GM12878 (cell line): ENCODE results near the gene THRB. TPM values are rescaled to one million over a fixed set of nuclear protein-coding genes. Genes with fewer than 3 reads are reported as not detected.

Experiments used
- ATAC-seq: fragments of 200-7000 bp; cut with Tn5 transposase; 3 replicates; pipeline ENCODE4 v1.9.1; 2020; ENCODE audit warnings: mild to moderate bottlenecking, moderate library complexity
- BruUV-seq: library from RNA; stranded (reverse); fragments of 400-500 nt; replicated peaks from 2 replicates; lab custom pipeline; 2021; lab: Mats Ljungman, UMichigan
- CTCF ChIA-PET: fragments of 300-600 bp; sonication (Branson Sonifier 250); formaldehyde crosslinking; extraction: SDS; loops from one replicate; lab custom pipeline; 2021; ENCODE audit warnings: inconsistent platforms; lab: Yijun Ruan, JAX
- POLR2A ChIA-PET: fragments of 350-600 bp; formaldehyde crosslinking; extraction: SDS; loops from one replicate; lab custom pipeline; 2021; ENCODE audit warnings: inconsistent platforms; lab: Charles Lee
- RAD21 ChIA-PET: fragments of 300-600 bp; sonication (Branson Sonifier 250); formaldehyde crosslinking; loops from one replicate; lab custom pipeline; 2023; ENCODE audit warnings: antibody characterized with exemption; ENCODE audit not compliant: unreplicated experiment; lab: Charles Lee
- SMC1A ChIA-PET: fragments of 300-600 bp; sonication (Branson Sonifier 250); formaldehyde crosslinking; loops from one replicate; lab custom pipeline; 2023; ENCODE audit not compliant: unreplicated experiment, uncharacterized antibody; lab: Charles Lee
- DNase-seq: peaks from one replicate; pipeline ENCODE4 v3.0.0-alpha.2; 2011; ENCODE audit warnings: low read depth, low spot score
- FAIRE-seq: peaks from 3 replicates; lab custom pipeline; 2011; peaks lifted over from hg19 to GRCh38; lab: Jason Lieb, UNC
- H2AFZ ChIP-seq: 2 replicates; pipeline ENCODE4 v1.6.0; 2011; ENCODE audit warnings: low read depth, low read length, control low read depth; ENCODE audit not compliant: control insufficient read depth
- H3K27ac ChIP-seq: 2 replicates; pipeline ENCODE4 v1.5.1; 2011; ENCODE audit warnings: control low read depth; ENCODE audit not compliant: control insufficient read depth, insufficient read depth
- H3K27me3 ChIP-seq, 2 experiments: replicated peaks in 1 of 2; 2 replicates each; pipeline versions ENCODE4 v1.6.0 to v1.6.1; 2011; ENCODE audit warnings: low read length in 1 of 2; ENCODE audit not compliant: control insufficient read depth in 2 of 2, insufficient read depth in 2 of 2
- H3K36me3 ChIP-seq, 2 experiments: 2 replicates each; pipeline ENCODE4 v1.5.1; 2011; ENCODE audit warnings: low read length in 1 of 2; ENCODE audit not compliant: control insufficient read depth in 2 of 2, insufficient read depth in 2 of 2
- H3K4me1 ChIP-seq: 2 replicates; pipeline ENCODE4 v1.6.1; 2011; ENCODE audit warnings: mild to moderate bottlenecking, low read length, moderate library complexity, mixed read lengths; ENCODE audit not compliant: control insufficient read depth, insufficient read depth
- H3K4me2 ChIP-seq: 2 replicates; pipeline ENCODE4 v1.6.0; 2011; ENCODE audit warnings: control low read depth; ENCODE audit not compliant: control insufficient read depth, insufficient read depth
- H3K4me3 ChIP-seq: fragments of 200-600 bp; sonication (generic); 2 replicates; pipeline ENCODE4 v1.5.1; 2016
- H3K79me2 ChIP-seq: 2 replicates; pipeline ENCODE4 v1.6.0; 2011; ENCODE audit warnings: low read length; ENCODE audit not compliant: control insufficient read depth, insufficient read depth
- H3K9ac ChIP-seq: 2 replicates; pipeline ENCODE4 v1.8.0; 2011; ENCODE audit warnings: low read length, control low read depth, mixed read lengths; ENCODE audit not compliant: control insufficient read depth, insufficient read depth
- H3K9me3 ChIP-seq: replicated peaks from 3 replicates; pipeline ENCODE4 v1.5.1; 2011; ENCODE audit warnings: mild to moderate bottlenecking, low read length; ENCODE audit not compliant: control insufficient read depth, insufficient read depth
- H4K20me1 ChIP-seq: 2 replicates; pipeline ENCODE4 v1.6.0; 2011; ENCODE audit not compliant: control insufficient read depth, insufficient read depth
- ASH2L ChIP-seq: fragments of 300-600, 200-600 bp; sonication (generic); IDR thresholded peaks from 2 replicates; pipeline ENCODE4 v1.6.1; 2017; ENCODE audit warnings: low read depth, mild to moderate bottlenecking, borderline replicate concordance
- ATF7 ChIP-seq: fragments of 450-650 bp; IDR thresholded peaks from 2 replicates; pipeline ENCODE4 v1.6.1; 2016; ENCODE audit warnings: low read depth, mild to moderate bottlenecking
- BCL11A ChIP-seq: IDR thresholded peaks from 2 replicates; pipeline ENCODE4 v1.6.1; 2011; ENCODE audit warnings: low read depth, low read length
- CBFB ChIP-seq: IDR thresholded peaks from 2 replicates; pipeline ENCODE4 v1.6.1; 2016; ENCODE audit warnings: antibody characterized with exemption, low read depth
- CHD4 ChIP-seq: fragments of 200-600 bp; sonication (generic); IDR thresholded peaks from 2 replicates; pipeline ENCODE4 v1.6.1; 2016; ENCODE audit warnings: mild to moderate bottlenecking
- ETV6 ChIP-seq, 2 experiments: fragments of 450-650 bp in 1 of 2; IDR thresholded peaks in 1 of 2; conservative IDR thresholded peaks in 1 of 2; 2 replicates each; pipeline ENCODE4 v1.6.1; 2014; ENCODE audit warnings: antibody characterized with exemption in 1 of 2, borderline replicate concordance in 1 of 2, low read depth in 1 of 2, mild to moderate bottlenecking in 1 of 2, moderate library complexity in 1 of 2
- HDAC2 ChIP-seq: fragments of 200-600 bp; sonication (generic); IDR thresholded peaks from 2 replicates; pipeline ENCODE4 v1.6.1; 2017
- IKZF1 ChIP-seq: fragments of 450-650 bp; conservative IDR thresholded peaks from 2 replicates; pipeline ENCODE4 v1.6.1; 2017; ENCODE audit warnings: antibody characterized with exemption, mild to moderate bottlenecking
- MXI1 ChIP-seq: fragments of 150-350 bp; IDR thresholded peaks from 2 replicates; pipeline ENCODE4 v1.6.1; 2011; ENCODE audit warnings: low read depth, mild to moderate bottlenecking, inconsistent platforms, low read length, improper control_type of control experiment
- NFYA ChIP-seq: IDR thresholded peaks from 2 replicates; pipeline ENCODE4 v1.6.1; 2011; ENCODE audit warnings: low read depth, mild to moderate bottlenecking, low read length, improper control_type of control experiment, borderline replicate concordance
- PBX3 ChIP-seq: IDR thresholded peaks from 2 replicates; pipeline ENCODE4 v1.6.1; 2011; ENCODE audit warnings: mild to moderate bottlenecking, low read depth, low read length, moderate library complexity; ENCODE audit not compliant: insufficient replicate concordance
- POLR2A ChIP-seq: IDR thresholded peaks from 2 replicates; pipeline ENCODE4 v1.6.1; 2011; ENCODE audit warnings: low read depth, mild to moderate bottlenecking, low read length
- RCOR1 ChIP-seq: conservative IDR thresholded peaks from 2 replicates; pipeline ENCODE4 v1.6.1; 2012; ENCODE audit warnings: low read depth, low read length, improper control_type of control experiment
- SIN3A ChIP-seq: IDR thresholded peaks from 2 replicates; pipeline ENCODE4 v1.6.1; 2012; ENCODE audit warnings: low read depth, low read length, improper control_type of control experiment
- SMARCA5 ChIP-seq: fragments of 450-650 bp; IDR thresholded peaks from 2 replicates; pipeline ENCODE4 v1.6.1; 2017; ENCODE audit warnings: mild to moderate bottlenecking
- SREBF2 ChIP-seq: IDR thresholded peaks from 2 replicates; pipeline ENCODE4 v1.6.1; 2012; ENCODE audit warnings: mild to moderate bottlenecking, low read length
- SUZ12 ChIP-seq: fragments of 200-600 bp; sonication (generic); IDR thresholded peaks from one replicate; pipeline ENCODE4 v1.6.1; 2018; ENCODE audit warnings: antibody characterized with exemption, mild to moderate bottlenecking; ENCODE audit not compliant: unreplicated experiment
- TCF7 ChIP-seq: IDR thresholded peaks from 2 replicates; pipeline ENCODE4 v1.6.1; 2014; ENCODE audit warnings: antibody characterized with exemption, borderline replicate concordance
- ZNF274 ChIP-seq: IDR thresholded peaks from one replicate; pipeline ENCODE4 v1.8.0; 2011; ENCODE audit not compliant: insufficient read length, insufficient read depth
- WGBS: methylation state at CpG from one replicate; pipeline ENCODE4 v1.1.6; 2016; ENCODE audit warnings: low lambda C conversion rate; ENCODE audit not compliant: insufficient replicate concordance, insufficient coverage; ENCODE audit errors: missing lambda C conversion rate; 5-methylcytosine and 5-hydroxymethylcytosine counted together
- in situ Hi-C: fragments of 300-500 bp; cut with MboI; formaldehyde crosslinking; loops from 9 replicates; pipeline ENCODE4 v1.14.3; 2018; ENCODE audit warnings: mixed read lengths
- intact Hi-C: fragments of 100-400 bp; cut with micrococcal nuclease; formaldehyde crosslinking; loops from one replicate; pipeline ENCODE4 v1.14.2; 2022; ENCODE audit not compliant: unreplicated experiment
- polyA plus RNA-seq, 11 experiments: library from polyadenylated mRNA; depleted of rRNA in 4 of 11; unstranded in 6 of 11; stranded (reverse) in 5 of 11; fragments of >200 nt; fragmentation: Nextera tagmentation in 4 of 11; fragmentation: Illumina TruSeq in 1 of 11; extraction: Ambion mirVana in 4 of 11; extraction: Trizol in 1 of 11; gene quantifications; 1 replicate in 1 of 11; 2 replicates in 10 of 11; pipeline versions ENCODE4 v1.2.1 to v1.2.3, GENCODE V29; 2011 to 2016; ENCODE audit warnings: inconsistent platforms in 2 of 11, missing spikeins in 2 of 11, low read depth in 1 of 11
- total RNA-seq, 4 experiments: library from RNA; depleted of rRNA in 3 of 4; stranded (reverse); fragments of >200 nt in 3 of 4; fragmentation: Illumina TruSeq in 1 of 4; extraction: Trizol in 1 of 4; gene quantifications; 2 replicates each; pipeline versions ENCODE4 v1.2.1 to v1.2.3, GENCODE V29; 2013 to 2021

The THRB gene
- total and polyA plus RNA-seq, 10 of the 15 experiments (the other 5 are each of a cell fraction or from before 2014, with no cell fraction given) = 0.05 TPM; not detected in 9

- CTCF ChIA-PET = interaction anchor here (1.3 to 1.5 kb wide), 2 partner anchors 9 to 228 kb away, joined by 3 to 7 read pairs; no protein-coding TSS in a partner anchor
- no peaks in the 10 kb centered on the region for H3K27me3 ChIP-seq
- RAD21 ChIA-PET = interaction anchor here (0.6 kb wide), 1 partner anchor 518 kb away, joined by 3 read pairs; no protein-coding TSS in a partner anchor
- H2AFZ ChIP-seq = no peak overlapping the region
- no peaks in the 10 kb centered on the region for H3K36me3 ChIP-seq
- no peaks in the 10 kb centered on the region for H3K79me2 ChIP-seq
- intact Hi-C loops = no loop called here
- no peaks in the 10 kb centered on the region for H3K9me3 ChIP-seq
- H3K4me3 ChIP-seq = no peak overlapping the region
- BruUV-seq = no TSS peak
- POLR2A ChIA-PET = no interaction called here
- SMC1A ChIA-PET = interaction anchor here (0.8 kb wide), 1 partner anchor 42 kb away, joined by 4 read pairs; no protein-coding TSS in a partner anchor
- no peak overlapping the region for H3K9ac ChIP-seq
- no peaks in the 10 kb centered on the region for H4K20me1 ChIP-seq
- in situ Hi-C loops = no loop called here
- no peak overlapping the region for H3K27ac ChIP-seq
- FAIRE-seq (no peak), ATAC-seq (no peak), DNase-seq (no peak)
- WGBS = 0% methylated on average over 3 of the region's 3 CpGs
- no peaks in the 10 kb centered on the region for H3K4me1 ChIP-seq
- TF ChIP-seq ATF7 (no peak), RCOR1 (no peak), NFYA (no peak), ETV6 (conservative IDR thresholded peaks at IDR 0.05 in 1 of 2, IDR thresholded peaks at IDR 0.05 in 1 of 2; ENCODE audit: borderline replicate concordance in 1 of 2, low read depth in 1 of 2) (no peak), SREBF2 (no peak), POLR2A (no peak), BCL11A (no peak), IKZF1 (no peak), ZNF274 (no peak), CBFB (no peak), ASH2L (no peak), SMARCA5 (no peak), SUZ12 (no peak), CHD4 (no peak), SIN3A (no peak), MXI1 (no peak), PBX3 (no peak), HDAC2 (no peak), TCF7 (no peak)
- no peak overlapping the region for H3K4me2 ChIP-seq
These were observed 267.0 kb downstream of the THRB start for GRCh38 chr3:24227635-24228034.
